HepG2 (cell line): Measurements from ENCODE around the gene GRIP1.

Experiments used
- CTCF ChIP-seq: sonication (generic); formaldehyde crosslinking; IDR thresholded peaks from 2 replicates; pipeline ENCODE4 v1.5.0; 2020; ENCODE audit warnings: mild to moderate bottlenecking, missing genetic modification reagents, moderate library complexity
- HMGXB4 ChIP-seq, 2 experiments: sonication (generic) in 1 of 2; formaldehyde crosslinking in 1 of 2; IDR thresholded peaks; 2 replicates each; pipeline versions ENCODE4 v1.4.0 to v1.6.1; 2018 to 2020; ENCODE audit warnings: missing genetic modification reagents in 2 of 2, borderline replicate concordance in 1 of 2, low read depth in 1 of 2, mild to moderate bottlenecking in 1 of 2, missing biosample characterization in 1 of 2
- HOMEZ ChIP-seq: IDR thresholded peaks from 2 replicates; pipeline ENCODE4 v1.6.1; 2016; ENCODE audit warnings: low read depth
- JUN ChIP-seq: sonication (generic); formaldehyde crosslinking; IDR thresholded peaks from 2 replicates; pipeline ENCODE4 v1.4.0; 2020; ENCODE audit warnings: mild to moderate bottlenecking, missing genetic modification reagents
- KDM1A ChIP-seq: IDR thresholded peaks from 2 replicates; pipeline ENCODE4 v1.6.1; 2016; ENCODE audit warnings: missing compliant biosample characterization
- KDM5A ChIP-seq: fragments of 200-600 bp; sonication (generic); IDR thresholded peaks from 2 replicates; pipeline ENCODE4 v1.7.0; 2018; ENCODE audit warnings: antibody characterized with exemption, mild to moderate bottlenecking, low read length, borderline replicate concordance
- MXI1 ChIP-seq: IDR thresholded peaks from 3 replicates; pipeline ENCODE4 v1.6.1; 2012; ENCODE audit warnings: low read depth, low read length, inconsistent platforms, borderline replicate concordance
- NFRKB ChIP-seq: fragments of 450-650 bp; IDR thresholded peaks from 2 replicates; pipeline ENCODE4 v1.6.1; 2017
- PCBP1 ChIP-seq: fragments of 200-400 bp; formaldehyde crosslinking; IDR thresholded peaks from 2 replicates; pipeline ENCODE4 v1.6.1; 2017; ENCODE audit warnings: mild to moderate bottlenecking, low read depth, low read length, borderline replicate concordance
- ZBTB20 ChIP-seq: sonication (generic); formaldehyde crosslinking; IDR thresholded peaks from 2 replicates; pipeline ENCODE4 v1.8.1; 2023; ENCODE audit warnings: missing genetic modification reagents, low read depth, mild to moderate bottlenecking, borderline replicate concordance
- ZBTB34 ChIP-seq: sonication (generic); formaldehyde crosslinking; IDR thresholded peaks from 2 replicates; pipeline ENCODE4 v1.8.0; 2022; ENCODE audit warnings: mild to moderate bottlenecking, missing genetic modification reagents
- ZBTB8A ChIP-seq: sonication (generic); formaldehyde crosslinking; IDR thresholded peaks from 2 replicates; pipeline ENCODE4 v1.4.0; 2020; ENCODE audit warnings: mild to moderate bottlenecking, low read depth, missing genetic modification reagents, borderline replicate concordance
- ZNF17 ChIP-seq: sonication (generic); formaldehyde crosslinking; IDR thresholded peaks from 2 replicates; pipeline ENCODE4 v1.5.0; 2020; ENCODE audit warnings: mild to moderate bottlenecking, missing genetic modification reagents

GRCh38 chr12:66636771-66637170, 42.1 kb downstream of the GRIP1 start:
- no peak for TF ChIP-seq NFRKB
- TF ChIP-seq PCBP1: no peak
- TF ChIP-seq ZBTB34 (CRISPR knock-in tag): no peak
- no peak for TF ChIP-seq MXI1
- no peak for TF ChIP-seq ZBTB20 (CRISPR knock-in tag)
- no peak for TF ChIP-seq ZNF17
- no peak for TF ChIP-seq KDM1A (CRISPR knock-in tag)
- no peak for TF ChIP-seq CTCF (CRISPR knock-in tag)
- TF ChIP-seq KDM5A: no peak
- TF ChIP-seq HMGXB4 (CRISPR knock-in tag; IDR thresholded peaks at IDR 0.05; ENCODE audit: borderline replicate concordance in 1 of 2, low read depth in 1 of 2): no peak
- no peak for TF ChIP-seq HOMEZ
- TF ChIP-seq JUN (CRISPR knock-in tag): no peak
- no peak for TF ChIP-seq ZBTB8A
